Lower leg skin (tissue), 4 donors: ENCODE measurements around the gene ZNF417. TPM values are rescaled to one million over a fixed set of nuclear protein-coding genes. Genes with fewer than 3 reads are reported as not detected.

Experiments
- DNase-seq, 2 donors: peaks; one replicate each; pipeline ENCODE4 v3.0.0-alpha.2; 2019; ENCODE audit warnings: low spot score in 2 of 2
- H3K4me3 ChIP-seq: fragments of 200-600 bp; sonication (generic); 2 replicates; pipeline ENCODE4 v1.5.1; 2017; ENCODE audit warnings: mild to moderate bottlenecking, low read depth; ENCODE audit not compliant: poor library complexity, severe bottlenecking
- CTCF ChIP-seq, 3 donors: fragments of 450-650 bp; IDR thresholded peaks; one replicate each; pipeline ENCODE4 v1.5.1; 2016; ENCODE audit warnings: antibody characterized with exemption in 3 of 3, mild to moderate bottlenecking in 3 of 3, moderate library complexity in 2 of 3
- POLR2A ChIP-seq, 2 donors: fragments of 450-650 bp; IDR thresholded peaks; one replicate each; pipeline ENCODE4 v1.6.1; 2016 to 2017; ENCODE audit warnings: antibody characterized with exemption in 2 of 2, mild to moderate bottlenecking in 1 of 2, moderate library complexity in 1 of 2
- WGBS, 2 donors: methylation state at CpG; one replicate each; pipeline ENCODE4 v1.1.5; 2018; 5-methylcytosine and 5-hydroxymethylcytosine counted together
- intact Hi-C: fragments of 100-400 bp; cut with DNase I; formaldehyde crosslinking; loops from one replicate; pipeline ENCODE4 v1.15.0; 2023; ENCODE audit warnings: low total_unique reads
- total RNA-seq, 4 donors: library from RNA; depleted of rRNA; stranded (reverse); fragments of >200 nt; gene quantifications; one replicate each; pipeline ENCODE4 v1.1.0, GENCODE V29; 2016

ZNF417 gene
- total RNA-seq, 4 donors from 2014 or later = 6.6 to 25.5 (median 11.6) TPM

GRCh38 chr19:57947419-57948134, 31.2 kb upstream of the ZNF417 start, which contains the start of gene ZNF256:
ZNF256 (minus strand) TSS chr19:57947706; CDS start chr19:57947474, 232 bp downstream.
- peak; percentile 90 to 97 for DNase-seq
- TF ChIP-seq CTCF (IDR thresholded peaks at IDR 0.05) = no peak
- TF ChIP-seq POLR2A (IDR thresholded peaks at IDR 0.05) = no peak
- 9 to 15% methylated on average over 29 to 40 of the region's 54 CpGs for WGBS, 2 donors
- H3K4me3 ChIP-seq = peak within 1 kb of the TSS; percentile 93
- intact Hi-C loops = no loop called here

- intact Hi-C loops = no loop called here
- WGBS, 2 donors = 0 to 1% methylated on average over 5 to 16 of the region's 18 CpGs
- DNase-seq = no peak
- H3K4me3 ChIP-seq = peak overlapping the region; percentile 93
- TF ChIP-seq CTCF (IDR thresholded peaks at IDR 0.05) (no peak), POLR2A (IDR thresholded peaks at IDR 0.05) (no peak)
Measured at GRCh38 chr19:57947088-57947418, 30.7 kb upstream of the ZNF417 start.

GRCh38 chr19:57946316-57946715, 29.9 kb upstream of the ZNF417 start:
- no peak overlapping the region for H3K4me3 ChIP-seq
- intact Hi-C loops = no loop called here
- WGBS, 2 donors = 52 to 82% methylated on average over 2 of the region's 2 CpGs
- no peak for TF ChIP-seq POLR2A (IDR thresholded peaks at IDR 0.05)
- no peak for DNase-seq

GRCh38 chr19:57941593-57941992, 25.2 kb upstream of the ZNF417 start:
- WGBS, 2 donors = 99 to 100% methylated on average over 3 of the region's 3 CpGs
- TF ChIP-seq CTCF (IDR thresholded peaks at IDR 0.05) = no peak
- no peak for TF ChIP-seq POLR2A (IDR thresholded peaks at IDR 0.05)
- intact Hi-C loops = no loop called here
- no peak for DNase-seq
- H3K4me3 ChIP-seq = no peak overlapping the region

- no peak for DNase-seq
- 87 to 93% methylated on average over 12 of the region's 12 CpGs for WGBS, 2 donors
- no peak overlapping the region for H3K4me3 ChIP-seq
- no peak for TF ChIP-seq POLR2A (IDR thresholded peaks at IDR 0.05)
- TF ChIP-seq CTCF (IDR thresholded peaks at IDR 0.05) = no peak
- intact Hi-C loops = no loop called here
Measured at GRCh38 chr19:57935731-57936130, 19.3 kb upstream of the ZNF417 start.

- intact Hi-C loops = no loop called here
- DNase-seq = peak in 1 of 2 donors; percentile 56
- peak within 1 kb of the TSS; percentile 53 for H3K4me3 ChIP-seq
- TF ChIP-seq CTCF (IDR thresholded peaks at IDR 0.05) (no peak), POLR2A (IDR thresholded peaks at IDR 0.05) (no peak)
- 6 to 7% methylated on average over 40 to 47 of the region's 54 CpGs for WGBS, 2 donors
Measured at GRCh38 chr19:57934820-57935665, 18.7 kb upstream of the ZNF417 start, which contains the start of gene ZNF418. ZNF418 (minus strand) TSS chr19:57935402; CDS start chr19:57933822, 1,580 bp downstream.
